NOMO-1 treated with dmso at 0.1 percent for 144 hours (cell line): ENCODE results near the gene RPS28.

Experiments used
- DNase-seq: peaks from one replicate; lab custom pipeline; 2025; ENCODE audit not compliant: unreplicated experiment; lab: John Stamatoyannopoulos, UW

RPS28 gene

DNA sequence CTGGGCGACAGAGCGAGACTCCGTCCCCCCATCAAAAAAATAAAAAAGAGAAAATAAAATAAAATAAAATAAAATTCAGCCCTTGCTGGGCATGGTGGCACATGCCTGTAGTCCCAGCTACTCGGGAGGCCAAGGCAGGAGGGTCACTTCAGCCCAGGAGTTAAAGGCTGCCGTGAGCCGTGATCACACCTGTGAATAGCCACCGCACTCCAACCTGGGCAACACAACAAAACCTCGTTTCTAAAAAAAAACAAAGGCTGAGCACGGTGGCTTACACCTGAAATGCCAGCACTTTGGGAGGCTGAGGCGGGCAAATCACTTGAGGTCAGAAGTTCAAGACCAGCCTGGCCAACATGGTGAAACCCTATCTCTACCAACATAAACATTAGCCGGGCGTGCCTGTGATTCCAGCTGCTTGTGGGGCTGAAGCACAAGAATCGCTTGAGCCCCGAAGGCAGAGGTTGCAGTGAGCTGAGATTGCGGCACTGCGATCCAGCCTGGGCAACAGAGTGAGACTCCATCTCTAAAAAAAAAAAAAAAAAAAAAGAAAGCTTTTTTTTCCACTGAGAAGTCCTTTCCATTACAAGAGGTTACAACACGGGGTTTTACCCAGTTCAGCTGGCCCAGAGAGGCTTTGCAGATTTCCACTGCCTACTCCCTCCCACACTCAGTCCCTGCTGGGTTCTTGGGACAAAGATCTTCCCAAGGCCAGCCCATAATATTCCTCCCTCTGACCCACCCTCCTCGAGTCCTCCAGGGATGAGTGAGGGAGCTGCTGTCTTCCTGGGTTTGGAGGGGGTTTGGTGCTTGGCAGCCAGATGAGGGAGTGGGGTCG, 49.1 kb downstream of the RPS28 start:
- no peak for DNase-seq

DNA sequence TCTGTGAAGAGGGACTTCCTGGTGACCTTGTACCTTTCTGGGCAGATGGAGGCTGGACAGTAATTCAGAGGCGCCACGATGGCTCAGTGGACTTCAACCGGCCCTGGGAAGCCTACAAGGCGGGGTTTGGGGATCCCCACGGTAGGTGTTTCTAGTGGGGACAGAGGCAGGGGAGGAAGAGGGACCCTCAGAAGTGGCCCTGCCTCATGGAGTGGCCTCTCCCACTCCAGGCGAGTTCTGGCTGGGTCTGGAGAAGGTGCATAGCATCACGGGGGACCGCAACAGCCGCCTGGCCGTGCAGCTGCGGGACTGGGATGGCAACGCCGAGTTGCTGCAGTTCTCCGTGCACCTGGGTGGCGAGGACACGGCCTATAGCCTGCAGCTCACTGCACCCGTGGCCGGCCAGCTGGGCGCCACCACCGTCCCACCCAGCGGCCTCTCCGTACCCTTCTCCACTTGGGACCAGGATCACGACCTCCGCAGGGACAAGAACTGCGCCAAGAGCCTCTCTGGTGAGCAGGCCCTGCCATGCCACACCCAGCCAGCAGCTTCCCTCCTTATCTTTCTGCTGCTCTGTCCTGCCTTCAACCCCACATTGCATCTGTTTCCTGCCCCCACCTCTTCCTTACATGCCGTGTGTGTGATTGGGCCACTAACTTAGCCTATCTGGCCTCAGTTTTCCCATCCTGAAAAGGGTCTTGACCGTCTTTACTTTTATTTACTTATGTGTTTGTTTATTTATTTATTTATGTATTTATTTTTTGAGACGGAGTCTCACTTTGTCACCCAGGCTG, 49.9 kb downstream of the RPS28 start:
- DNase-seq = no peak
